HepG2 (cell line): ENCODE results near the gene AVPR2. TPM values are rescaled to one million over a fixed set of nuclear protein-coding genes. Genes with fewer than 3 reads are reported as not detected.

Source experiments
- GMEB1 ChIP-seq: sonication (generic); formaldehyde crosslinking; IDR thresholded peaks from 2 replicates; pipeline ENCODE4 v1.5.1; 2020; ENCODE audit warnings: missing genetic modification reagents, mild to moderate bottlenecking, borderline replicate concordance
- IKZF4 ChIP-seq: sonication (generic); formaldehyde crosslinking; IDR thresholded peaks from 2 replicates; pipeline ENCODE4 v1.5.1; 2020; ENCODE audit warnings: borderline replicate concordance, mild to moderate bottlenecking, low read depth, missing genetic modification reagents; ENCODE audit errors: not compliant biosample characterization
- IRX3 ChIP-seq: sonication (generic); formaldehyde crosslinking; IDR thresholded peaks from 2 replicates; pipeline ENCODE4 v1.8.1; 2023; ENCODE audit warnings: mild to moderate bottlenecking, low read depth, missing genetic modification reagents, borderline replicate concordance
- MED13 ChIP-seq: sonication (generic); formaldehyde crosslinking; IDR thresholded peaks from 2 replicates; pipeline ENCODE4 v1.5.0; 2020; ENCODE audit warnings: missing genetic modification reagents
- RAD21 ChIP-seq: fragments of 450-650 bp; formaldehyde crosslinking; IDR thresholded peaks from 2 replicates; pipeline ENCODE4 v1.5.0; 2020; ENCODE audit warnings: mild to moderate bottlenecking
- TCF7L2 ChIP-seq: IDR thresholded peaks from 2 replicates; pipeline ENCODE4 v1.6.1; 2011; ENCODE audit warnings: mild to moderate bottlenecking, low read depth, low read length, moderate library complexity
- YEATS2 ChIP-seq: sonication (generic); formaldehyde crosslinking; IDR thresholded peaks from 2 replicates; pipeline ENCODE4 v1.4.0; 2020; ENCODE audit warnings: missing genetic modification reagents, borderline replicate concordance
- ZBTB4 ChIP-seq: sonication (generic); formaldehyde crosslinking; IDR thresholded peaks from 2 replicates; pipeline ENCODE4 v1.4.0; 2020; ENCODE audit warnings: missing genetic modification reagents, mild to moderate bottlenecking, borderline replicate concordance
- ZNF615 ChIP-seq: sonication (generic); formaldehyde crosslinking; IDR thresholded peaks from 2 replicates; pipeline ENCODE4 v1.5.0; 2020; ENCODE audit warnings: mild to moderate bottlenecking, missing genetic modification reagents, borderline replicate concordance
- ZNF782 ChIP-seq: sonication (generic); formaldehyde crosslinking; IDR thresholded peaks from 2 replicates; pipeline ENCODE4 v1.4.0; 2020; ENCODE audit warnings: missing genetic modification reagents, mild to moderate bottlenecking, borderline replicate concordance
- polyA plus RNA-seq, 8 experiments: library from polyadenylated mRNA; depleted of rRNA in 3 of 8; stranded (reverse) in 7 of 8; unstranded in 1 of 8; fragments of >200 nt; fragmentation: Illumina TruSeq in 4 of 8; extraction: Trizol in 4 of 8; gene quantifications; 2 replicates each; pipeline versions ENCODE4 v1.2.1 to v1.2.3, GENCODE V29; 2011 to 2016; ENCODE audit warnings: low read depth in 4 of 8, missing spikeins in 1 of 8, mixed read lengths in 1 of 8; ENCODE audit not compliant: insufficient read depth in 1 of 8
- total RNA-seq, 5 experiments: library from RNA; depleted of rRNA; stranded (reverse); fragments of >200 nt; fragmentation: Illumina TruSeq; extraction: Trizol; gene quantifications; 2 replicates each; pipeline ENCODE4 v1.2.3, GENCODE V29; 2016; ENCODE audit warnings: low read depth in 1 of 5
- TF ChIP-seq, protein P1 (sequence below): IDR thresholded peaks from 2 replicates; pipeline ENCODE4 v1.6.1; 2016; ENCODE audit warnings: missing biosample characterization, missing genetic modification reagents, low read depth
- TF ChIP-seq, protein P2 (sequence below): IDR thresholded peaks from 2 replicates; pipeline ENCODE4 v1.6.1; 2016; ENCODE audit warnings: low read depth, control low read depth
- TF ChIP-seq, protein P3 (sequence below): sonication (generic); formaldehyde crosslinking; conservative IDR thresholded peaks from 2 replicates; pipeline ENCODE4 v1.8.0; 2022; ENCODE audit warnings: low read depth, missing genetic modification reagents
- TF ChIP-seq, protein P4 (sequence below): sonication (generic); formaldehyde crosslinking; IDR thresholded peaks from 2 replicates; pipeline ENCODE4 v1.4.0; 2020; ENCODE audit warnings: missing genetic modification reagents, mild to moderate bottlenecking, borderline replicate concordance
- TF ChIP-seq, protein P5 (sequence below): IDR thresholded peaks from 2 replicates; pipeline ENCODE4 v1.6.1; 2016; ENCODE audit warnings: mild to moderate bottlenecking, missing biosample characterization, missing genetic modification reagents

Gene AVPR2
- total and polyA plus RNA-seq, 2 of the 13 experiments (the other 11 are each of a cell fraction or from before 2014, with no cell fraction given), result not detected

GRCh38 chrX:153875391-153876111, 28.9 kb upstream of the AVPR2 start (continued):
- TF ChIP-seq, protein P1, sequence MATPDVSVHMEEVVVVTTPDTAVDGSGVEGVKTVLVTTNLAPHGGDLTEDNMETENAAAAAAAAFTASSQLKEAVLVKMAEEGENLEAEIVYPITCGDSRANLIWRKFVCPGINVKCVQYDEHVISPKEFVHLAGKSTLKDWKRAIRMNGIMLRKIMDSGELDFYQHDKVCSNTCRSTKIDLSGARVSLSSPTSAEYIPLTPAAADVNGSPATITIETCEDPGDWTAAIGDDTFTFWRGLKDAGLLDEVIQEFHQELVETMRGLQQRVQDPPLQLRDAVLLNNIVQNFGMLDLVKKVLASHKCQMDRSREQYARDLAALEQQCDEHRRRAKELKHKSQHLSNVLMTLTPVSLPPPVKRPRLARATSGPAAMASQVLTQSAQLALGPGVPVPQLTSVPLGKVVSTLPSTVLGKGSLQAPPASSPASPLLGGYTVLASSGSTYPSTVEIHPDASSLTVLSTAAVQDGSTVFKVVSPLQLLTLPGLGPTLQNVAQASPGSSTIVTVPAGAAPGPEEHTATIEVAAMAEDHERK (CRISPR knock-in tag), result peak; percentile 46; the same call in 1 of the 2 replicates
- TF ChIP-seq MED13 (CRISPR knock-in tag) (peak; percentile 99), YEATS2 (CRISPR knock-in tag) (peak; percentile 95), ZBTB4 (CRISPR knock-in tag) (peak; percentile 97; the same call in 1 of the 2 replicates), TCF7L2 (no peak), ZNF615 (CRISPR knock-in tag) (peak; percentile 100), IKZF4 (CRISPR knock-in tag) (peak; percentile 100), ZNF782 (CRISPR knock-in tag) (peak; percentile 100), RAD21 (CRISPR knock-in tag) (no peak), IRX3 (CRISPR knock-in tag) (peak; percentile 99), GMEB1 (CRISPR knock-in tag) (0 out of 2 replicates have a peak, but pooled peaks have one; percentile 35)
- TF ChIP-seq, protein P2, sequence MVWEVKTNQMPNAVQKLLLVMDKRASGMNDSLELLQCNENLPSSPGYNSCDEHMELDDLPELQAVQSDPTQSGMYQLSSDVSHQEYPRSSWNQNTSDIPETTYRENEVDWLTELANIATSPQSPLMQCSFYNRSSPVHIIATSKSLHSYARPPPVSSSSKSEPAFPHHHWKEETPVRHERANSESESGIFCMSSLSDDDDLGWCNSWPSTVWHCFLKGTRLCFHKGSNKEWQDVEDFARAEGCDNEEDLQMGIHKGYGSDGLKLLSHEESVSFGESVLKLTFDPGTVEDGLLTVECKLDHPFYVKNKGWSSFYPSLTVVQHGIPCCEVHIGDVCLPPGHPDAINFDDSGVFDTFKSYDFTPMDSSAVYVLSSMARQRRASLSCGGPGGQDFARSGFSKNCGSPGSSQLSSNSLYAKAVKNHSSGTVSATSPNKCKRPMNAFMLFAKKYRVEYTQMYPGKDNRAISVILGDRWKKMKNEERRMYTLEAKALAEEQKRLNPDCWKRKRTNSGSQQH (CRISPR knock-in tag), result peak; percentile 100
- TF ChIP-seq, protein P3, sequence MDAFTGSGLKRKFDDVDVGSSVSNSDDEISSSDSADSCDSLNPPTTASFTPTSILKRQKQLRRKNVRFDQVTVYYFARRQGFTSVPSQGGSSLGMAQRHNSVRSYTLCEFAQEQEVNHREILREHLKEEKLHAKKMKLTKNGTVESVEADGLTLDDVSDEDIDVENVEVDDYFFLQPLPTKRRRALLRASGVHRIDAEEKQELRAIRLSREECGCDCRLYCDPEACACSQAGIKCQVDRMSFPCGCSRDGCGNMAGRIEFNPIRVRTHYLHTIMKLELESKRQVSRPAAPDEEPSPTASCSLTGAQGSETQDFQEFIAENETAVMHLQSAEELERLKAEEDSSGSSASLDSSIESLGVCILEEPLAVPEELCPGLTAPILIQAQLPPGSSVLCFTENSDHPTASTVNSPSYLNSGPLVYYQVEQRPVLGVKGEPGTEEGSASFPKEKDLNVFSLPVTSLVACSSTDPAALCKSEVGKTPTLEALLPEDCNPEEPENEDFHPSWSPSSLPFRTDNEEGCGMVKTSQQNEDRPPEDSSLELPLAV (CRISPR knock-in tag), result peak; percentile 96
- TF ChIP-seq, protein P4, sequence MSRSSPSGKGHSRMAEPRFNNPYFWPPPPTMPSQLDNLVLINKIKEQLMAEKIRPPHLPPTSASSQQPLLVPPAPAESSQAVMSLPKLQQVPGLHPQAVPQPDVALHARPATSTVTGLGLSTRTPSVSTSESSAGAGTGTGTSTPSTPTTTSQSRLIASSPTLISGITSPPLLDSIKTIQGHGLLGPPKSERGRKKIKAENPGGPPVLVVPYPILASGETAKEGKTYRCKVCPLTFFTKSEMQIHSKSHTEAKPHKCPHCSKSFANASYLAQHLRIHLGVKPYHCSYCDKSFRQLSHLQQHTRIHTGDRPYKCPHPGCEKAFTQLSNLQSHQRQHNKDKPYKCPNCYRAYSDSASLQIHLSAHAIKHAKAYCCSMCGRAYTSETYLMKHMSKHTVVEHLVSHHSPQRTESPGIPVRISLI (CRISPR knock-in tag), result peak; percentile 64; the same call in 1 of the 2 replicates
- TF ChIP-seq, protein P5, sequence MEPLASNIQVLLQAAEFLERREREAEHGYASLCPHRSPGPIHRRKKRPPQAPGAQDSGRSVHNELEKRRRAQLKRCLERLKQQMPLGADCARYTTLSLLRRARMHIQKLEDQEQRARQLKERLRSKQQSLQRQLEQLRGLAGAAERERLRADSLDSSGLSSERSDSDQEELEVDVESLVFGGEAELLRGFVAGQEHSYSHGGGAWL (CRISPR knock-in tag), result peak; percentile 100
